ENCODE measurements around the gene MYO9B. TPM values are rescaled to one million over a fixed set of nuclear protein-coding genes. Genes with fewer than 3 reads are reported as not detected.

The MYO9B gene
- total RNA-seq, 1 donor from 2014 or later = 94.3 TPM

DNA sequence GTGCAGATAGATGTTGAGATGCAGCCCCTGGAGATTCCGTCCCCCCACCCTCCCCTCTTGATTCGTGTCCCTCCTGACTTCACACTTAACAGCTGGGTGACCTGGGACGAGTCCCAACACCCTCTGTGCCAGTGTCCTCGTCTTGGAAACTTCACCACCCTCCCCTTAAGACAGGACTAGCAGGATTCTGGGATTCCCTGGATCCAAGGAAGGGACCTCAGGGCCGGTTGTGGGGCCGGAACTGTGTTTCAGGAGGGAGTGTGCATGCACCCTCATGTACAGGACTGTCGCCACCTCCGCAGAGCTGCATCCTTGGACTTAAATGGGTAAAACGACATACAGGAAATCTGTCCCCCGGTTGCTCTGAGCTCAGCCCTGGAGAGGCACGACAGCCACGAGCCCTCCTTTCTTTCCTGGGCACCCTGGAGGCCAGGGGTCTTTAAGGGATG is 990 bp downstream of the MYO9B start:
- Mint-ChIP-seq H3K4me1 (ENCODE audit: unreplicated experiment) (peaks cover 64% of the 10 kb centered on the region), H3K27ac (ENCODE audit: unreplicated experiment) (peak overlapping the region; percentile 87)

DNA sequence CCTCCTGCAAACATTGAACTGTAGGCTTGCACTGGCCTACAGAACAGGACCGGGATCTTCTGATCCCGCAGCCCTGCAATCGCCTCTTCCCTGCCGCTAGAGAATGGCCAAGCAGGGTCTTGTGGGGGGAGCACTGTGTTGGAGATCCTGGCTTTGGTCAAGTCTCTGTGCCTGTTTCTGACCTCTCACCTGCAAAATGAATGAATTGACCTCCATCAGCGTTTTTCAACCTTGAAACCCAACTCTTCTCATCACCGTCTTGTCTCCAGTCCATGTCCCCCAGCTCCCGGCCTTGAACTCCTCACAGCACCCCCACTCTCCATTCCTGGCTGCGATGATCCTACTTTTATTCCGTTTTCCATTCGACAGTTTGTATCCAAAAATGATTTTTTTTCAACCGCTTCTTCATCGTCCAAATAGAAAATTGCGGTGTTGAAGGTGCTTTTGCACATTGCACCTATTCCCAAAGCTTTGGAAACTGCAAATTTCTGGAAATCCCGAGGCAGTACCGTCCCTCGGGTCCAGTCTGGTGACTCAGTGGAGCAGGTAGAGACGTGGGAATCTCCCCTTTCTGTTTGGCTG is 2.0 kb downstream of the MYO9B start:
- DNase-seq (ENCODE audit: extremely low spot score, unreplicated experiment) = no peak
- H3K27me3 Mint-ChIP-seq (ENCODE audit: unreplicated experiment) = no peaks in the 10 kb centered on the region
- no peaks in the 10 kb centered on the region for H3K9me3 Mint-ChIP-seq (ENCODE audit: unreplicated experiment)
- H3K4me3 Mint-ChIP-seq (ENCODE audit: unreplicated experiment) = peak overlapping the region; percentile 97
- peak overlapping the region; percentile 87 for H3K27ac Mint-ChIP-seq (ENCODE audit: unreplicated experiment)
- no peaks in the 10 kb centered on the region for H3K36me3 Mint-ChIP-seq (ENCODE audit: unreplicated experiment)
- TF ChIP-seq, protein P1, sequence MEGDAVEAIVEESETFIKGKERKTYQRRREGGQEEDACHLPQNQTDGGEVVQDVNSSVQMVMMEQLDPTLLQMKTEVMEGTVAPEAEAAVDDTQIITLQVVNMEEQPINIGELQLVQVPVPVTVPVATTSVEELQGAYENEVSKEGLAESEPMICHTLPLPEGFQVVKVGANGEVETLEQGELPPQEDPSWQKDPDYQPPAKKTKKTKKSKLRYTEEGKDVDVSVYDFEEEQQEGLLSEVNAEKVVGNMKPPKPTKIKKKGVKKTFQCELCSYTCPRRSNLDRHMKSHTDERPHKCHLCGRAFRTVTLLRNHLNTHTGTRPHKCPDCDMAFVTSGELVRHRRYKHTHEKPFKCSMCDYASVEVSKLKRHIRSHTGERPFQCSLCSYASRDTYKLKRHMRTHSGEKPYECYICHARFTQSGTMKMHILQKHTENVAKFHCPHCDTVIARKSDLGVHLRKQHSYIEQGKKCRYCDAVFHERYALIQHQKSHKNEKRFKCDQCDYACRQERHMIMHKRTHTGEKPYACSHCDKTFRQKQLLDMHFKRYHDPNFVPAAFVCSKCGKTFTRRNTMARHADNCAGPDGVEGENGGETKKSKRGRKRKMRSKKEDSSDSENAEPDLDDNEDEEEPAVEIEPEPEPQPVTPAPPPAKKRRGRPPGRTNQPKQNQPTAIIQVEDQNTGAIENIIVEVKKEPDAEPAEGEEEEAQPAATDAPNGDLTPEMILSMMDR (IDR thresholded peaks at IDR 0.05) = no peak
- peaks cover 74% of the 10 kb centered on the region for H3K4me1 Mint-ChIP-seq (ENCODE audit: unreplicated experiment)

More for the DNA sequence above, 990 bp downstream of the MYO9B start:
- no peaks in the 10 kb centered on the region for H3K27me3 Mint-ChIP-seq (ENCODE audit: unreplicated experiment)
- TF ChIP-seq, protein P1 (IDR thresholded peaks at IDR 0.05) = no peak
- DNase-seq (ENCODE audit: extremely low spot score, unreplicated experiment) = no peak
- no peaks in the 10 kb centered on the region for H3K9me3 Mint-ChIP-seq (ENCODE audit: unreplicated experiment)
- H3K36me3 Mint-ChIP-seq (ENCODE audit: unreplicated experiment) = no peaks in the 10 kb centered on the region
- H3K4me3 Mint-ChIP-seq (ENCODE audit: unreplicated experiment) = peak overlapping the region; percentile 97

DNA sequence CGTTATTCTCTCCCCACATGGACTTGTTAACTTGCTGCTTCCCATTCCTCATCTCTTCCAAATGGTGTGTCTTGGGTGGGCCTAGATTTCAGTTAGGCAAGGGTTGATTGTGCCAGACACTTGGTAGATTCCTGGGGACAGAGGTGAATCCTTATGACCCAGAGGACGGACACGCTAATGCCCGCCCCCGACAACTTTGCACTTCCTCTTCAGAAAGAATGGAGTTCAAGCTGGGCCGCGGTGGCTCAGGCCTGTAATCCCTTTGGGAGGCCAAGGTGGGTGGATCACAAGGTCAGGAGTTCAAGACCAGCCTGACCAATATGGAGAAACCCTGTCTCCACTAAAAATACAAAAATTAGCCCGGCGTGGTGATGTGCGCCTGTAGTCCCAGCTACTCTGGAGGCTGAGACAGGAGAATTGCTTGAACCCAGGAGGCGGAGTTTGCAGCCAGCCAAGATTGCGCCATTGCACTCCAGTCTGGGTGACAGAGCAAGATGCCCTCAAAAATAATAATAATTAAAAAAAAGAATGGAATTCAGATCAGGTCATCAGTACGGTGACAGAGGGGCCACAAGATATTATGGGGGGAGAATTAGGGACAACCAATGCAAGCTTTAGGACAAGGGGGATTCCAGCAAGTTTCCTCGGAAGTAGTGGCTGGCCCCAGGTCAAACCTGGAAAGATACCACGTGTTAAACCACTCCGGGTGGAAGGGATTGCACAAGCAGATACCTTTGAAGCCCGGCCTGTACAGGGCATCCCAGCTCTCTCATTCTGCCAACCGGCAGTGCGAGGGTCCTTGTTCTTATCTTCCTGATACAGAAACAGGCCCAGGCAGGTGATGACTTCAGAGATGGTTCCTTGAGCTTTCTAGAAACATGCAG is 2.7 kb downstream of the MYO9B start:
- Mint-ChIP-seq H3K4me1 (ENCODE audit: unreplicated experiment) (peaks cover 74% of the 10 kb centered on the region), H3K4me3 (ENCODE audit: unreplicated experiment) (no peak overlapping the region), H3K9me3 (ENCODE audit: unreplicated experiment) (no peaks in the 10 kb centered on the region), H3K36me3 (ENCODE audit: unreplicated experiment) (no peaks in the 10 kb centered on the region), H3K27me3 (ENCODE audit: unreplicated experiment) (no peaks in the 10 kb centered on the region), H3K27ac (ENCODE audit: unreplicated experiment) (peak overlapping the region; percentile 95)
- TF ChIP-seq, protein P1 (IDR thresholded peaks at IDR 0.05) = no peak
- no peak for DNase-seq (ENCODE audit: extremely low spot score, unreplicated experiment)

DNA sequence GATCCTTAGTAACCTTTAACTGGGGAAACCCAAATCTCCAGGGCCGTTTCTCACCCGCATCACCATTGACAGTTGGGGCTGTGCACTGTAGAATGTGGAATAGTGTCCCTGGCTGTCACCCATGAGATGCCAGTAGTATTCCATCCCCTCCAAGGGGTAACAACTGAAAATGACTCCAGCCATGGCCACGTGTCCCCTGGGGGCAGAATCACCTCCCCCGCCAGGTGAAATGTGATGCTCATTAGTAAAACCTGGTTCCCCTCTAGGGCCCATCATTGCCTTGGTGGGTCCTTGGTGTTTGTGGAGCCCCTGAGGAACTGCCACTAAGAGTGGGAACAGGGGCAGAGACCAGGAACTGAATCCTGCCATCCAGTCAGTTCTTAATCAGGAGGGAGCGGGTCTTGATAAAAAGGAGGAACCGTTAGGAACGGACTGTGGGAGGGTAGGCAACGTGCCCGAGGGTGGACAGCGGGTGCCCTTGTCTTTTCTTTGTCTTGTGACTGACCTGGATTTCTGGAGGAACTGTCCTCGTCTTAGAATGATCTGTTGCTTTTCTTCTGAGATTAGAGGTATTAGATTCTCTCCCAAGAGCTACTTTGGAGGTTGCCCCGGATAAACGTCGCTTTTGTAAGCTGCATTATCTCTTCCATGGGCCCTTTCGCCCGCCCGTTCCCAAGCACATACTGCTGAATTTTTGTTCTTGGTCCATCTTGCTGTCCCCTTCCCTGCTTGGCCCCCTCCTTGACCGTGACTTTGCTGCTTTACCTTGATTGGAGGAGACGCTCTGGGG is 3.5 kb downstream of the MYO9B start:
- peak overlapping the region; percentile 95 for H3K27ac Mint-ChIP-seq (ENCODE audit: unreplicated experiment)

More for the DNA sequence above, 3.5 kb downstream of the MYO9B start:
- Mint-ChIP-seq H3K27me3 (ENCODE audit: unreplicated experiment) (no peaks in the 10 kb centered on the region), H3K36me3 (ENCODE audit: unreplicated experiment) (no peaks in the 10 kb centered on the region), H3K9me3 (ENCODE audit: unreplicated experiment) (no peaks in the 10 kb centered on the region), H3K4me1 (ENCODE audit: unreplicated experiment) (peaks cover 69% of the 10 kb centered on the region), H3K4me3 (ENCODE audit: unreplicated experiment) (peak overlapping the region; percentile 70)
- DNase-seq (ENCODE audit: extremely low spot score, unreplicated experiment) = no peak
- TF ChIP-seq, protein P1 (IDR thresholded peaks at IDR 0.05) = no peak
